Measurements from ENCODE around the gene TMEM213. TPM values are rescaled to one million over a fixed set of nuclear protein-coding genes. Genes with fewer than 3 reads are reported as not detected.

The TMEM213 gene
- polyA plus RNA-seq, 4 donors, result 0.60 to 45.7 (median 40.5) TPM

- no peak for DNase-seq (ENCODE audit: low read depth in 4 of 4, low spot score in 3 of 4)
These were observed 73.4 kb downstream of the TMEM213 start for GRCh38 chr7:138871065-138871813.

GRCh38 chr7:138871814-138872090 is 74.0 kb downstream of the TMEM213 start:
- no peak for DNase-seq (ENCODE audit: low read depth in 4 of 4, low spot score in 3 of 4)

- no peak for DNase-seq (ENCODE audit: low read depth in 4 of 4, low spot score in 3 of 4)
These were observed 74.8 kb downstream of the TMEM213 start for GRCh38 chr7:138872576-138872975.

GRCh38 chr7:138873220-138873892 is 75.6 kb downstream of the TMEM213 start:
- no peak for DNase-seq (ENCODE audit: low read depth in 4 of 4, low spot score in 3 of 4)

GRCh38 chr7:138875794-138876193 is 78.0 kb downstream of the TMEM213 start:
- DNase-seq (ENCODE audit: low read depth in 4 of 4, low spot score in 3 of 4), result no peak

DNA sequence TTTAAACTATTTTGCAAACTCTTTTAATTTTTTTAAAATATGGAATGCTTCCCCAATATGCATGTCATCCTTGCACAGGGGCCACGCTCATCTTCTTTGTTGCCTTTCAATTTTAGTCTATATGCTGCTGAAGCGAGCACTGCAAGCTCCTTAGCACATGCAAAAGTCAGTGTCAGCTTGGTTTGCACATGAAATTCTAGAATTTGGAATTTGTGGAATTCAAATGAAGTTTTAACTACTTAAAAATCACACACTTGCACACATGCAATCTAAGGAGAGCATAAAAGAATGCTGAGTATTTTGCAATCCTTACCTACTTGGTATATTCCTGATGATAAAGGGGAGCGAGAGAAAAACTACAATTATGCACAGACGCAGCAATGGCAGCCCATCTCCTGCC is 78.5 kb downstream of the TMEM213 start:
- DNase-seq (ENCODE audit: low read depth in 4 of 4, low spot score in 3 of 4), result no peak

GRCh38 chr7:138878051-138878450 is 80.3 kb downstream of the TMEM213 start:
- DNase-seq (ENCODE audit: low read depth in 4 of 4, low spot score in 3 of 4), result no peak

GRCh38 chr7:138878856-138879255 is 81.1 kb downstream of the TMEM213 start:
- DNase-seq (ENCODE audit: low read depth in 4 of 4, low spot score in 3 of 4), result no peak

DNA sequence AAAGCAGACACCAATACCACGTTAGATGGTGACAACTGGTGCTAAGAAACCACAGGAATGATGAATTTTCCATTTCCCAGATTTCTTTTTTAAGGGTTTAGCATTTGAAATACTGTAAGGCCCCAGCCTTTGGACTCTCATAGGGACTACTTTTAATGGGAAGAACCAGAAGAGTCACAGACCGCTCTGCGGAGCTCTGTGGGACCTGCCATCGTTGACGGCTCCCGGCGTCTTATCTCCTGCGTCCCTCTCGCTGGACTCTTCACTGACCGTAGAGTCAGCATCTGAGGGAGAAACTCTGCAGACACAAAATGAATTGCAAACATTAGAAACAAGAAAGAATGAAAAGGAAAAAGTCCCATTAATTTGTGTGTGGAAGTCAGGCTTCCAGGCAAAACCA is 81.6 kb downstream of the TMEM213 start:
- no peak for DNase-seq (ENCODE audit: low read depth in 4 of 4, low spot score in 3 of 4)

- no peak for DNase-seq (ENCODE audit: low read depth in 4 of 4, low spot score in 3 of 4)
These were observed 83.2 kb downstream of the TMEM213 start for GRCh38 chr7:138880881-138881578.

GRCh38 chr7:138881579-138882188 is 83.9 kb downstream of the TMEM213 start:
- DNase-seq (ENCODE audit: low read depth in 4 of 4, low spot score in 3 of 4), result no peak

- DNase-seq (ENCODE audit: low read depth in 4 of 4, low spot score in 3 of 4), result no peak
These were observed 84.5 kb downstream of the TMEM213 start for GRCh38 chr7:138882249-138882648.

DNA sequence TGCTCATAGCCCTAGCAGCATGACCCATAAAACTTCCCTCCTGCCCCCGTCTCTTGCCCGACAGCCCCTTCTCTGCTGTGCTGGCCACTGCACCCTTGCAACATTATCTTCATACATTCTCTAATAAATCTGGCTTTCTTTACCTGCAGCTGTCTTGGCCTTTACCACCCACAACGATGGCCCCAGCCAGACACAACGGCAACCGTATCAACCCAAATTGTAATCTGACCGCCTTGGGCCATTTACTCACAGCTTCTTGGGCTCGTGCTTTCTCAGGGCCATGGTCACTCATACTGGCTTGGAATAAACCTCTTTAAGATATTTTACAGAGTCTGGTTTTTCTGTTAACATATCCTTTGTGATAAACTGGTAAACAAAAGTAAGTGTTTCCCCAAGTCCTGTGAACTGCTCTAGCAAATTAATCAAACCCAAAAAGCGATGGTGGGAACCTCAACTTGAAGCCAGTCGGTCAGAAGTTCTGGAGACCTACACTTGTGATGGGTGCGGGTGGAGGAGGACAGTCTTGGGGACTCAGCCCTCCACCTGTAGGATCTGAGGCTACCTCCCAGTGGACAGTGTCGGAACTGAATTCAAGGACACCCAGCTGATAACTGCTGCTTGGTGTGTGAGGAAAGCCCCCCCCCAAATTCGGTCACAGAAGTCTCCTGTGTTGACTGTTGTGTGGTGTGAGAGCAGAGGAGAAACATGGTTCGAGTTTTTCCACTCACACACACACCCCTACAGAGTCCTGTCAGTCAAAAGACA is 87.8 kb downstream of the TMEM213 start:
- DNase-seq (ENCODE audit: low read depth in 4 of 4, low spot score in 3 of 4), result no peak

- DNase-seq (ENCODE audit: low read depth in 4 of 4, low spot score in 3 of 4), result peak in 3 of 4 donors; percentile 51 to 56 (median 56)
These were observed 88.7 kb downstream of the TMEM213 start for GRCh38 chr7:138886501-138886917.

- no peak for DNase-seq (ENCODE audit: low read depth in 4 of 4, low spot score in 3 of 4)
These were observed 89.4 kb downstream of the TMEM213 start for GRCh38 chr7:138887085-138887710.

Other genes starting within 250 kb of the TMEM213 start
- 1 to 10 TPM in 3 of 4 donors, under 1 TPM in 1; 0.31 to 3.8 (median 2.6) TPM for gene SVOPL, start 96.6 kb upstream of the TMEM213 start, polyA plus RNA-seq (ENCODE audit: insufficient read length in 4 of 4)
- 10 to 100 TPM in 3 of 4 donors, 1 to 10 TPM in 1; 2.0 to 77.0 (median 67.3) TPM for gene ATP6V0A4, start 202 bp downstream of the TMEM213 start, polyA plus RNA-seq (ENCODE audit: insufficient read length in 4 of 4)
- gene KIAA1549, start 183.4 kb downstream of the TMEM213 start, polyA plus RNA-seq (ENCODE audit: insufficient read length in 4 of 4), result 10 to 100 TPM; 12.4 to 14.4 (median 13.3) TPM
- 10 to 100 TPM; 19.6 to 24.9 (median 21.4) TPM for gene ZC3HAV1L, start 238.0 kb downstream of the TMEM213 start, polyA plus RNA-seq (ENCODE audit: insufficient read length in 4 of 4)